DMS 273 treated with DMSO at 0.1 percent for 48 hours (cell line): ENCODE results near the gene WDR19.
"Not testable (repeated sequence)": the region's sequence is repeated elsewhere in the genome, so short reads cannot be mapped to it uniquely, and the experiment has no call there.

Source experiments
- DNase-seq: peaks from one replicate; lab custom pipeline; 2025; lab: John Stamatoyannopoulos, UW

The WDR19 gene

DNA sequence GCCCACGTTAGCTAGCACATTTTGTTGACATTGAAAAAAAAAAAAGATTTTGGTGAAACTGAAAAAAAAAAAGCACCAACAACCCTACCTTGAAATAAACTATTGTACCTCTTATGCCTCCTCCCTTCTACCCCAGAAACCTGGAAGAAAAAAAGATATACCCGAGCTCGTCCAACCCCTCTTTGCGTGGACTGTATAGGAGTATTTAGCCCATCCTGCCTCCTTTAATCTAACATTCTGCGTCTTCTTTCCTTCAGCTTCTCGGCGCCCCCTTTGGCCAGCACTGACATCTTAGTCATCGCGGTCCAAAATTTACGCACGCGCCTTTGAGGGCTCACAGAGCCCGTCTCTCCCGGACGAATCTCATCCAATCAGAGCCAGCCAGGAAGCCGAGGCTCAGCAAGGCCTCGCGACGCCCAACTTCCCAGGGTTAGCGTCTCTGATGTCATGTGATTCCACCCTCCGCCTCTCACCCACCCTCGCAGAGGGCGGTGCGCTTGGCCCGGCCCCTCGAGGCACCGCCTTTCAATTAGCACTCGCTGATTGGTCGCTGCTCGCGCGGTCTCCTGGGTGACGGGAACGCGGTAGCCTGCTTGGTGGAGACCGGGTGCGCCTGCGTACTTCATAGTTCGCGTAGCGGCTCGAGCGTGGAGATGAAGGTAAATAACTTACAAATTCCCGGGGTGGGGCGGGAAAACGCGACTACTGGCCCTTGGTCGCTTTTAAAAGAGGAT is at the start of gene WDR19:
TSS of gene WDR19 (plus strand) at position 625 of the 734 bp plus-strand sequence. CDS start at position 654, 29 bp downstream.
- peak; percentile 94 for DNase-seq

DNA sequence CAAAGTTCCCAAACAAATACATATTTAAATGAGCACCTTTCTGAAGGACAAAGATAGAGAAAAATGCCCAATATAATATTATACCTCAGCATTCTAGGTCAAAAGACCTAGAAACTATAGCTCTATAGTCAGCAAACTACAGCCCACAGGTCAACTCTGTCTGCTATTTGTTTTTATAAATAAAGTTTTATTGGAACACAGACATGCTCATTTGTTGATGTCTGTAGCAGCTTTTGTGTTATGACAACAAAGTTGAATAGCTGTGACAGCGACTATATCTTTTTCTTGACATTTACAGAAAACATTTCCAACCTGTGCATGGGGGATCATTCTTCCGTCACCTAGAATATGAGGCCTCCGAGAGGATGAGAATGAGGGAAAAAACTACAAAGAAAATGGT is 48.7 kb upstream of the WDR19 start:
- no peak for DNase-seq

DNA sequence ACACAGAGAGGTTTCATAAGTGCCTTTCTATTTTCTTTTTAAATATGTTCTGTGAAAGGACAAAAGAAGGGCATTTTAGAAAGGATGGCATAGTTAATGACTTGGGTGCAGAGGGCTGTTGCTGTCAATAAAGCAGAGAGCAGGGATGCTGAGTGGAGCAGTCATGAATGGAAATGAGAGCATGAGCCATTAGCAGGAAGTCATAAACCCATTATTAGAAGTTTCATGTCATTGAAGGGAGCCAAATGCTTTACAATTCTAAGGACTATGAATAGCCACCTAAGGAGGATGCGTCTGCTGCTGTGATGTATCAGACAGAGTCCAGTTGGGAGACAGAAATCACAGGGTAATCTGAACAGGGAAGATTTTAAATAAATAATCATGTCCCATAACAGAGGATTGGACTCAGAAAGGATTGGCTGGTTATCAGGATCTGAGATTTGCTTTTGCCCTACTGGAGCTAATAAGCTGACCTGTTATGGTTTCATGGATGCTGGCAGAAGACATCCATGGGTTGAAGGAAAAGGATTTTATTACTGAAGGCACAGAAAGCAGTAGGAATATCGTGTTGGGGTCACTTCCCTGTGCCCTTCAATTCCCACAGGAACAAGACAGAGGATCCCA is 47.5 kb upstream of the WDR19 start:
- DNase-seq: no peak

DNA sequence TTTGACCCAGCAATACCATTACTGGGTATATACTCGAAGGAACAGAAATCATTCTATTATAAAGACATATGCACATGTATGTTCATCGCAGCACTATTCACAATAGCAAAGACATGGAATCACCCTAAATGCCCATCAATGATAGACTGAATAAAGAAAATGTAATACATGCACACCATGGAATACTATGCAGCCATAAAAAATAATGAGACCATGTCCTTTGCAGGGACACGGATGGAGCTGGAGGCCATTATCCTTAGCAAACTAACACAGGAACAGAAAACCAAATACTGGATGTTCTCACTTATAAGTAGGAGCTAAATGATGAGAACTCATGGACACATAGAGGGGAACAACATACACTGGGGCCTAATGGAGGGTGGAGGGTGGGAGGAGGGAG is 44.1 kb upstream of the WDR19 start:
- DNase-seq: not testable (repeated sequence)

DNA sequence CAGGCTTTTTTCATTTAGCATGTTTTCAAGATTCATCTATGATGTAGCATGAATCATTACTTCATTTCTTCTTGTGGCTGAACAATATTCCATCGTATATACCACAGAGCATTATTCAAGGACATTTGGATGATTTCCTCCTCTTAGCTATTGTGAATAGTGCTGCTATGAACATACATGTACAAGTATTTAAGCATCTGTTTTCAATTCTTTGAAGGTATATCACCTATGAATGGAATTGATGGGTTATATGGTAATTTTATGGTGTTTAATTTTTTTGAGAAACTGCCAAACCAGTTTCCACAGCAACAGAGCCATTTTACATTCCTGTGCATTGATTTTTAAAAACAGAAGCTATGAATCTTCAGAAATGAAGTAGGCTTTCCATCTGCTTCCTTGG is 36.1 kb upstream of the WDR19 start:
- DNase-seq: no peak

- DNase-seq: no peak
Observed at GRCh38 chr4:39154009-39154408, 28.3 kb upstream of the WDR19 start.

DNA sequence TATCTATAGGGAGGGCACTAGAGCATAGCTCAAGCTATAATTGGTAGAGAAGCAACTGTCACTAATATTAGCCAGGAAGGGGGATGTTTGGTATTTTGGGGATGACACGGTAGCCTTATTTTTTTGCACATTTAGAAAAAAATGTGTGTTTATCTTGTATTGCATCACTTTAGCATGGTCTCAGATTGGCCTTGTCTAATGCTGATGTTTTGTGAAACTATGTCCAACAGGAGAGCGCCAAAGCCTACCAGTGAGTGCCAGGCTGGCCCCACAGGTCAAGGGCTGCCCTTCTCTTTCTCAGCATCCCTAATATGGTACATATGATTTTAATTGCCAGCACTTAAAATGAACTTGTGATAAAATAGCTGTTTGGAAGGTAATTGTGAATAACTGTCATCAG is 24.8 kb upstream of the WDR19 start:
- DNase-seq: no peak

DNA sequence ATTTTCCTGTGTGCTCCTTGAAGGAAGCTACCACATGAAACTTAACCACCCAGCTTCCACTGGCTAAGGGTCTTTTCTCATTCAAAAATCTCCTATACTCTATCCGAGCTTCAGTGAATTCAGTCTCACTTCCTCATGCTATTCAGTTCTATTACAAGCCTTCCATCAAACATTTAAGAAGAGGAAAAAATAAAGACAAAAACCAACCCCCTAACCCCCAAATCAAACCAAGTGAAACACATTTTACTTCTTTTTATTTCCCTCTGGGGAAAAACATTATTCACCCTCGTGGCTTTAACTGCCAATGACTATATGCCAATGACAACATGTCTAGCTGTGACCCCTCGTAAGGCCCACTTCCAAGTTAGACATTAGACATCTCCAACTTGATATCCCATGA is 16.2 kb upstream of the WDR19 start:
- DNase-seq: no peak

- DNase-seq: no peak
Observed at GRCh38 chr4:39166669-39167068, 15.7 kb upstream of the WDR19 start.

DNA sequence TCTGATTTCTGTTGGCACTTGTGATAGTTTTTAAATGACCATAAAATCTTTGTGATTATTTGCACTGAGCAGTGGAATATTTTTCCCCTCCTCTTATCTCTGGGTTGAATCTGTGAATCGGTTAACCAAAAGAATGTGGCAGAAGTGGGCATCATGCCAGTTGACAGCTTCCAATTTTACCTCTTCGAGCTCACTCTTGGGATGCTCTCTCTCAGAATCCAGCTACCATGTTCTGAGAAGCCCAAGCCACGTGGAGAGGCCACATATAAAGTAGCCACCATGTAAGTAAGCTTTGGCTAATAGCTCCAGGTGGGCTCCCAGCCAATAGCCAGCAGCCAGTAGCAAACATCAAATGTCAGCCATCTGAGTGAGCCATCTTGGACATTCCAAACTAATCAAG is 12.9 kb upstream of the WDR19 start:
- DNase-seq: no peak

DNA sequence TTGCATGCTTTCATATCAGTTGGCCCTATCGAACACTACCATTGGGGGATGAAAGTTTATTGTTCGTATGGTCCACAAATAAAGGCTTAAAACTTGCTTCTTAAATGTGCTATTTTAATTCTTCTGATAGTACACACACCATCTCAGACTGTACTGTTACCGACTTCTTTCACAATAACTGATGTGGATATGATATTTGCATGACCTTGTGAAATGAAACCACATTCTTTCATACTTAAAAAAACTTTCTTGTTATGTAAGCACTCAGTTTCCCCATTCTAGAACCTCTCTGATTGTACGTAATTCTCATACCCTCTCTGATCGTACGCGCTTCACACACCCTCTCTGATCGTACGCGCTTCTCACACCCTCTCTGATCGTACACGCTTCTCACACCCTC is 12.0 kb upstream of the WDR19 start:
- DNase-seq: no peak

- no peak for DNase-seq
Observed at GRCh38 chr4:39178706-39179105, 3.6 kb upstream of the WDR19 start.

DNA sequence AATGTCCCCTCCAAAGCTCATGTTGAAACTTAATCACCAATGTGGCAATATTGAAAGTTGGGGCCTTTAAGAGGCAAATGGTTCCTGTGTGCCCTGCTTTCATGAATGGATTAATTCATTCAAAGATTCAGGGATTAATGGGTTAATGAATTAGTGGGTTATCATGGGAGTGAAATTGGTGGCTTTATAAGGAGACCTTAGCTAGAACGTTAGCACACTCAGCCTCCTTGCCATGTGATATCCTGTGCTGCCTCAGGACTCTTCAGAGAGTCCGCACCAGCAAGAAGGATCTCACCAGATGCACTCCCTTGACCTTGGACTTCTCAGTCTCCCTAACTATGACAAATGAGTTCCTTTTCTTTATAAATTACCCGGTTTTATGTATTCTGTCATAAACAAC is 2.6 kb upstream of the WDR19 start:
- no peak for DNase-seq

DNA sequence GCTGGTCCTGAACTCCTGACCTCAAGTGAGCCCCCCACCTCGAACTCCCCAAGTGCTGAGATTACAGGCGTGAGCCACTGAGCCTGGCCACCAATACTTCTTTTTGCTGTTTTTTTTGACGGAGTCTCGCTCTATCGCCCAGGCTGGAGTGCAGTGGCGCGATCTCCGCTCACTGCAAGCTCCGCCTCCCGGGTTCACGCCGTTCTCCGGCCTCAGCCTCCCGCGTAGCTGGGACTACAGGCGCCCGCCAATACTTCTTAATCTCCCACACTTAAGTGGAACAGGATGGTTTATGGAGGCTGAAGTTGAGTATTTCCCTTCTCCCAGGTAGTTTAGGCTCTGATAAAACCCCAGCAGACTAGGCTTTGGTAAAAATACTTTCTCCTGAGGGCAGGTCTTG is 1.7 kb upstream of the WDR19 start:
- DNase-seq: not testable (repeated sequence)

DNA sequence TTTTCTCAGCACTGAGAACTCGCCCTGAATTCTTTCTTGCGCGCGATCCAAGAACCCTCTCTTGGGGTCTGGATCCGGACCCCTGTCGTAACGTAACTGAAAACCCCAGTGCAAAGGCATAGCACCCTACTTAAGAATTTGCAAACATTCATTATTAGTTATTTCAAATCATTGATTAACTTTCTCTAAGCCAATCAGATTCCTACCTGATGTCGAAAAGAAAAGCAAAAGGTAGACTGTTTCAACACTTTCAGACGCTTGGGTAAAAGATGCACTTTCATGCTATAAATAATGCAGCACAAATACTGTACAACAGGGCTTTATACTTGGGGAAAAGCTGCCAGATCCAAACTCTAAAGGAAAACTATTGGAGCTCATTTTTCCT is 817 bp upstream of the WDR19 start:
- DNase-seq: no peak

GRCh38 chr4:39201963-39202362 is 19.6 kb downstream of the WDR19 start:
- no peak for DNase-seq

DNA sequence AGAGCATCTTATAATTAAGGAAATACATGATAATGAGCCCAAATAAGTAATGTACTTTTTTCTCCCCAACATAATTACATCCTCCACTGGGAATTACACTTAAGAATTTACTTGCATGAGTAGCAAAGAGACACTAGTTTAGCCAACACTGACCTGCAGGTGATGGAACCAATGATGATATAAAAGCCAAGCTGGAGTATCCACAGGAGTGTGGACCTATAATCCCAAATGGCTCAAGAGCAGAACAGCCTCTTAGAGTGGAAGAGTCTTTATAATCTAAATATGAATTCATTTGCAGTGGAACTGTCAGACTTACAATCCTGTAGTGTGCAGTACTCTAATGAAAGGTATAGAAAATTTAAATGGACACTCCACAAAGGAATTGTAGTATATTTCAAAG is 22.2 kb downstream of the WDR19 start:
- no peak for DNase-seq

DNA sequence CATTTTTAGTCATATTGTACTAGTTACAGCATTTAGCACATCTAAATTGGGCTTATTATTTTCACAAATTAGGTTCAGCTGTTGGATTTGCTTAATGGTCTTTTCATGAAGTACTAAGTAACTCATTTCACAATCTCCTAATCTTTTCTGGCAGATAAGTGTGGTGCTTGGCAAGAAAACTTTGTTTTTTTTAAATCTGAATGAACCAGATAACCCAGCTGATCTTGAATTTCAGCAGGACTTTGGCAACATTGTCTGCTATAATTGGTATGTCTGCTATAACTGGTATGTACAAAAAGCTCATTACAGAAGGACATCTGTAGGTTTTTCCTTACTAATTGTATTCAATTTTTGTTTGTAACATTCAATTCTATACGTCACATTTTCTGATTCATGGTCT is 22.7 kb downstream of the WDR19 start:
- no peak for DNase-seq

GRCh38 chr4:39205476-39205875 is 23.1 kb downstream of the WDR19 start:
- DNase-seq: no peak

- no peak for DNase-seq
Observed at GRCh38 chr4:39227906-39228305, 45.6 kb downstream of the WDR19 start.

DNA sequence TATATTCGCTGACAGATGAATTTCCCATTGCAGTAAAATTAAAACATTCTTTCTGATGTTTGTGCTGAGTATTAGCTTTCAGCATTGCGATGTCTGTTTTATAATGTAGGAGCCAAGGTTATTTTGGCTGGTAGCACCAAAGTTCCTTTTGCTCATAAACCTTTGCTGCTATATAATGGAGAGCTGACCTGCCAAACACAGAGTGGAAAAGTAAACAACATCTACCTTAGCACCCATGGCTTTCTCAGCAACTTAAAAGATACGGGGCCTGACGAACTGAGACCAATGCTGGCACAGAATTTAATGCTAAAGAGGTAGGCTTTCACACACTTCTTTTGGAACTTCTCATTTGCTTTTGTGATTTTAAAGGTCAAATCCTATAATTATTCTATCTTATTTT is 46.0 kb downstream of the WDR19 start:
- DNase-seq: no peak

GRCh38 chr4:39230462-39230861 is 48.1 kb downstream of the WDR19 start:
- DNase-seq: no peak

- no peak for DNase-seq
Observed at GRCh38 chr4:39231660-39232059, 49.3 kb downstream of the WDR19 start.

DNA sequence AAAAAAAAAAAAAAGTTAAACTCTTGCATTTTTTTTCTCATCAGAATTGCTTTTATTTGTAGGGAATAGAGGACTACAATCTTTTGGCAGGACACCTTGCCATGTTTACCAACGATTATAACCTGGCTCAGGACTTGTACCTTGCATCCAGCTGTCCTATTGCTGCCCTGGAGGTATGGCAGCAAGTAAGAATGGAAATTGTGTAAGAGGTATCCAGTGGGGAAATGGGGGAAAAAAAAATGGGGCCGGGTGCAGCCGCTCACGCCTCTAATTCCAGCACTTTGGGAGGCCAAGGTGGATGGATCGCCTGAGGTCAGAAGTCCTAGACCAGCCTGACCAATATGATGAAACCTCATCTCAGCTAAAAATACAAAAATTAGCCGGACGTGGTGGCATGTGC is 49.8 kb downstream of the WDR19 start:
- DNase-seq: no peak
